ENCODE measurements around the gene IGFBPL1. TPM values are rescaled to one million over a fixed set of nuclear protein-coding genes. Genes with fewer than 3 reads are reported as not detected.
"Not testable (repeated sequence)": the region's sequence is repeated elsewhere in the genome, so short reads cannot be mapped to it uniquely, and the experiment has no call there.

Gene IGFBPL1
- total and polyA plus RNA-seq, 2 of the 8 experiments (the other 6 are each of a cell fraction or from before 2014, with no cell fraction given): 31.3 to 33.8 TPM

- H3K4me1 ChIP-seq (replicated peaks in 1 of 4; ENCODE audit: control insufficient read depth in 3 of 4, insufficient read depth in 4 of 4, low read length in 3 of 4); H2BK15ac ChIP-seq (ENCODE audit: low read length); H3K4ac ChIP-seq (replicated peaks; ENCODE audit: insufficient read length, low read depth, low read length); H3K36me3 ChIP-seq (ENCODE audit: control insufficient read depth in 2 of 4, insufficient read depth in 4 of 4, low read length in 3 of 4); POLR2A ChIA-PET (ENCODE audit: partially characterized antibody); H3K9ac ChIP-seq (replicated peaks in 1 of 4; ENCODE audit: extremely low read depth in 1 of 4, low read depth in 3 of 4, low read length in 3 of 4); H3K79me2 ChIP-seq (ENCODE audit: control insufficient read depth in 1 of 2, insufficient read depth in 2 of 2, low read length in 2 of 2); H2BK120ac ChIP-seq (replicated peaks; ENCODE audit: low read depth, low read length); H3K27me3 ChIP-seq (replicated peaks in 1 of 4; ENCODE audit: control insufficient read depth in 3 of 4, extremely low read depth in 1 of 4, insufficient read depth in 3 of 4, low read length in 3 of 4); DNase-seq (ENCODE audit: low read depth in 1 of 2, low spot score in 2 of 2); H4K91ac ChIP-seq (replicated peaks; ENCODE audit: insufficient read length, low read length); H3K18ac ChIP-seq (ENCODE audit: extremely low read depth, low read length); H3K79me1 ChIP-seq (ENCODE audit: low read depth, low read length); H3K14ac ChIP-seq (ENCODE audit: insufficient read length); H3K23me2 ChIP-seq (ENCODE audit: low read depth, low read length); H3K4me3 ChIP-seq (ENCODE audit: extremely low read depth in 1 of 4, insufficient read depth in 2 of 4, low read depth in 3 of 4, low read length in 4 of 4); H2BK12ac ChIP-seq (ENCODE audit: low read depth, low read length); H4K5ac ChIP-seq (ENCODE audit: insufficient read length, low read depth, low read length); H2BK20ac ChIP-seq (ENCODE audit: low read length); H3K23ac ChIP-seq (ENCODE audit: insufficient read length); H3K4me2 ChIP-seq (ENCODE audit: insufficient read depth in 1 of 2, low read depth in 2 of 2, low read length in 2 of 2); H4K8ac ChIP-seq (ENCODE audit: extremely low read depth, insufficient read depth, low read length); H3K9me3 ChIP-seq (ENCODE audit: insufficient read depth in 2 of 2, low read depth in 1 of 2, low read length in 1 of 2); H3K56ac ChIP-seq (replicated peaks; ENCODE audit: insufficient read length, low read depth, low read length); H2AFZ ChIP-seq (ENCODE audit: low read length); FAIRE-seq; H2BK5ac ChIP-seq (ENCODE audit: low read depth, low read length); H3K27ac ChIP-seq (ENCODE audit: low read depth, low read length); H4K20me1 ChIP-seq (replicated peaks in 1 of 2; ENCODE audit: control insufficient read depth in 1 of 2, insufficient read depth in 2 of 2, low read length in 2 of 2); H2AK5ac ChIP-seq (ENCODE audit: low read depth, low read length): not testable (repeated sequence)
- 93% methylated on average over 2 of the region's 2 CpGs; no CpG with 5 or more reads in 1 of the 2 experiments for WGBS, 2 experiments (ENCODE audit: extremely low coverage in 1 of 2, insufficient coverage in 1 of 2, insufficient read length in 1 of 2, insufficient replicate concordance in 2 of 2, low coverage in 1 of 2, low lambda C conversion rate in 2 of 2, missing lambda C conversion rate in 1 of 2)
- CTCF ChIA-PET (ENCODE audit: partially characterized antibody): interaction anchor here (1.3 to 1.4 kb wide), 2 partner anchors 18 to 56 kb away, joined by 3 read pairs; no protein-coding TSS in a partner anchor
Measured at GRCh38 chr9:38472583-38473249, 48.5 kb upstream of the IGFBPL1 start.

Measured in H1 (cell line).